Spleen (tissue), 11 donors: ENCODE measurements around the gene S1PR3. TPM values are rescaled to one million over a fixed set of nuclear protein-coding genes. Genes with fewer than 3 reads are reported as not detected.

Experiments
- DNase-seq: peaks from one replicate; pipeline ENCODE4 v3.0.0-alpha.2; 2020
- H3K27ac ChIP-seq, 8 donors: fragments of 200-600 bp; sonication (generic) in 7 of 8; 1 replicate in 4 of 8; 2 replicates in 4 of 8; pipeline versions ENCODE4 v1.5.0 to v1.8.0; 2016 to 2021; ENCODE audit warnings: inconsistent platforms in 4 of 8, mild to moderate bottlenecking in 4 of 8, moderate library complexity in 1 of 8
- H3K27me3 ChIP-seq, 7 donors: fragments of 200-600 bp; sonication (generic) in 6 of 7; replicated peaks in 1 of 7; 1 replicate in 4 of 7; 2 replicates in 3 of 7; pipeline versions ENCODE4 v1.5.0 to v1.8.0; 2016 to 2021; ENCODE audit warnings: inconsistent platforms in 3 of 7, mild to moderate bottlenecking in 1 of 7
- H3K36me3 ChIP-seq, 6 donors: fragments of 200-600 bp; sonication (generic) in 5 of 6; 1 replicate in 4 of 6; 2 replicates in 2 of 6; pipeline versions ENCODE4 v1.5.0 to v1.8.0; 2016 to 2021; ENCODE audit warnings: inconsistent platforms in 2 of 6
- H3K4me1 ChIP-seq, 6 donors: fragments of 200-600 bp; sonication (generic) in 5 of 6; 1 replicate in 3 of 6; 2 replicates in 3 of 6; pipeline versions ENCODE4 v1.5.0 to v1.8.0; 2016 to 2021; ENCODE audit warnings: inconsistent platforms in 3 of 6
- H3K4me3 ChIP-seq, 8 donors: fragments of 200-600 bp; sonication (generic) in 7 of 8; 1 replicate in 4 of 8; 2 replicates in 4 of 8; pipeline versions ENCODE4 v1.5.0 to v1.8.0; 2016 to 2021; ENCODE audit warnings: inconsistent platforms in 4 of 8, mild to moderate bottlenecking in 4 of 8, moderate library complexity in 2 of 8
- H3K9me3 ChIP-seq, 8 donors: fragments of 200-600 bp; sonication (generic) in 7 of 8; 1 replicate in 4 of 8; 2 replicates in 4 of 8; pipeline versions ENCODE4 v1.5.0 to v1.8.0; 2016 to 2021; ENCODE audit warnings: inconsistent platforms in 4 of 8
- POLR2A ChIP-seq, 3 donors: fragments of 450-650 bp; IDR thresholded peaks; one replicate each; pipeline ENCODE4 v1.5.1; 2017; ENCODE audit warnings: antibody characterized with exemption in 3 of 3, mild to moderate bottlenecking in 1 of 3
- POLR2AphosphoS5 ChIP-seq, 3 donors: sonication (generic); formaldehyde crosslinking; IDR thresholded peaks; one replicate each; pipeline ENCODE4 v1.5.1; 2017; ENCODE audit warnings: antibody characterized with exemption in 3 of 3
- WGBS, 5 donors: extraction: QIAGEN DNeasy Blood & Tissue Kit in 3 of 5; methylation state at CpG; one replicate each; pipeline versions ENCODE4 v1.1.5 to v1.1.7; 2013 to 2018; 5-methylcytosine and 5-hydroxymethylcytosine counted together
- intact Hi-C: fragments of 100-400 bp; cut with DNase I; formaldehyde crosslinking; loops from one replicate; pipeline ENCODE4 v1.15.0; 2023; ENCODE audit warnings: low total_unique reads
- polyA plus RNA-seq, 3 donors: library from polyadenylated mRNA; stranded (reverse); fragments of 200-250 nt; gene quantifications; one replicate each; pipeline ENCODE4 v1.2.1, GENCODE V29; 2013
- total RNA-seq, 7 donors: library from RNA; depleted of rRNA in 3 of 7; stranded (reverse); fragments of >200 nt in 3 of 7; fragmentation: NEBNext Ultra II Directional in 4 of 7; extraction: Animal tissue kit (Norgen Biotek cat#: 25700) in 4 of 7; gene quantifications; one replicate each; pipeline versions ENCODE4 v1.1.0 to v1.2.1, GENCODE V29; 2016 to 2021
- TF ChIP-seq, protein P1 (sequence below), 11 experiments: fragments of 200-600 bp in 7 of 11; fragments of 450-650 bp in 4 of 11; sonication (generic) in 4 of 11; IDR thresholded peaks in 8 of 11; conservative IDR thresholded peaks in 3 of 11; 1 replicate in 7 of 11; 2 replicates in 4 of 11; pipeline versions ENCODE4 v1.4.0 to v1.8.0; 2016 to 2021; ENCODE audit warnings: antibody characterized with exemption in 11 of 11, inconsistent platforms in 4 of 11, mild to moderate bottlenecking in 1 of 11
- donor health status: healthy with polysubstance abuse.
- donor health status: DM: no; HTN: no; CAD: no; lungs with moderate emphysema.
- donor health status: DM: no; HTN: no; CAD: no.
- donor health status: Bipolar disorder and iron deficiency.
- donor health status: healthy.
- donor health status: DM: no; HTN: no; CAD: no.
- donor health status: DM: yes; HTN: yes; CAD: no.

Gene S1PR3
- total and polyA plus RNA-seq, 10 donors = 6.4 to 50.9 (median 34.3) TPM

DNA sequence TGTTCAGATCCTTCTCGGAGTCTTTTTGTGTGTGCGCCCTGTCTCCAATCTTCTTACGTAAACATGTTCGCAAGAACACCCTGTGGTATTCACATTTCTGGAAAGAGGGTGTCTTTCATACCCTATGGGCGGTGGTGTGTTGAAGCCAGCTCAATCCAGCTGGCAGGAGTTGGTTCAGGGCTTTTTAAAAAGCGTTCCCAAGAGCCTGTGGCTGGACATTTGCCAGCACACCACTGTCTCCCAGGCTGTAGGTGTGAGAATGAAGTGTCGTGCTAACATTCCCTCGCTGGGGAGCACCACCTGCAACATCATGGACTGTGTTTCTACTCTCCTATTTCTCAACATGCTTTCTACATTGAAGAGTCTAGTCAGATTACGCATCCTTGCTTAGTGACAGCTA lies 51.7 kb downstream of the S1PR3 start:
- 88 to 93% (median 90%) methylated on average over 9 of the region's 9 CpGs for WGBS, 5 donors
- Histone ChIP-seq H3K4me3 (no peak overlapping the region), H3K9me3 (no peaks in the 10 kb centered on the region), H3K36me3 (no peaks in the 10 kb centered on the region), H3K4me1 (no peaks in the 10 kb centered on the region), H3K27ac (no peak overlapping the region), H3K27me3 (no peaks in the 10 kb centered on the region)
- intact Hi-C loops = no loop called here
- no peak for TF ChIP-seq POLR2A (IDR thresholded peaks at IDR 0.05)
- TF ChIP-seq POLR2AphosphoS5 (IDR thresholded peaks at IDR 0.05) = no peak
- TF ChIP-seq, protein P1, sequence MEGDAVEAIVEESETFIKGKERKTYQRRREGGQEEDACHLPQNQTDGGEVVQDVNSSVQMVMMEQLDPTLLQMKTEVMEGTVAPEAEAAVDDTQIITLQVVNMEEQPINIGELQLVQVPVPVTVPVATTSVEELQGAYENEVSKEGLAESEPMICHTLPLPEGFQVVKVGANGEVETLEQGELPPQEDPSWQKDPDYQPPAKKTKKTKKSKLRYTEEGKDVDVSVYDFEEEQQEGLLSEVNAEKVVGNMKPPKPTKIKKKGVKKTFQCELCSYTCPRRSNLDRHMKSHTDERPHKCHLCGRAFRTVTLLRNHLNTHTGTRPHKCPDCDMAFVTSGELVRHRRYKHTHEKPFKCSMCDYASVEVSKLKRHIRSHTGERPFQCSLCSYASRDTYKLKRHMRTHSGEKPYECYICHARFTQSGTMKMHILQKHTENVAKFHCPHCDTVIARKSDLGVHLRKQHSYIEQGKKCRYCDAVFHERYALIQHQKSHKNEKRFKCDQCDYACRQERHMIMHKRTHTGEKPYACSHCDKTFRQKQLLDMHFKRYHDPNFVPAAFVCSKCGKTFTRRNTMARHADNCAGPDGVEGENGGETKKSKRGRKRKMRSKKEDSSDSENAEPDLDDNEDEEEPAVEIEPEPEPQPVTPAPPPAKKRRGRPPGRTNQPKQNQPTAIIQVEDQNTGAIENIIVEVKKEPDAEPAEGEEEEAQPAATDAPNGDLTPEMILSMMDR (IDR thresholded peaks at IDR 0.05 in 8 of 11, conservative IDR thresholded peaks at IDR 0.05 in 3 of 11) = no peak
- DNase-seq = no peak

DNA sequence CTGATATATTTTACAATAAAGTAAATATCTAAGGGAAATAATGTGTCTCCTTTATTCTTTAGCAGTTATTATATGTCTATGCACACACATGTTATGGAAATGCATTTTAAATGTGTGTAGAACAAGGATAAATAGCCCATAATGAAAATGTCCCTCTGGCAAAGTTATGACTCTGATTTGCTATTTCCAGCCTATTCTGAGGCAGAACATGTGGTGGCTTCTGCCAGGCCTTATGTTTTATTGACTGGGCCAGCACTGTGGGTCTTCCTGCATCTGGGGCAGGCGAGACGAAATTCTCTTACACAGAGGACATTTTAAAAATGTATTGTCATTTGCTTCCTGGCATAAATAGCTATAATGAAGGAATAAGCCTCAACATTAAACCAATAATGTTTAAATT lies 52.8 kb downstream of the S1PR3 start:
- Histone ChIP-seq H3K4me1 (no peaks in the 10 kb centered on the region), H3K27ac (no peak overlapping the region), H3K36me3 (no peaks in the 10 kb centered on the region), H3K9me3 (no peaks in the 10 kb centered on the region), H3K27me3 (no peaks in the 10 kb centered on the region), H3K4me3 (no peak overlapping the region)
- DNase-seq = no peak
- no peak for TF ChIP-seq POLR2A (IDR thresholded peaks at IDR 0.05)
- 78 to 91% (median 87%) methylated on average over 2 of the region's 2 CpGs for WGBS, 5 donors
- intact Hi-C loops = no loop called here

DNA sequence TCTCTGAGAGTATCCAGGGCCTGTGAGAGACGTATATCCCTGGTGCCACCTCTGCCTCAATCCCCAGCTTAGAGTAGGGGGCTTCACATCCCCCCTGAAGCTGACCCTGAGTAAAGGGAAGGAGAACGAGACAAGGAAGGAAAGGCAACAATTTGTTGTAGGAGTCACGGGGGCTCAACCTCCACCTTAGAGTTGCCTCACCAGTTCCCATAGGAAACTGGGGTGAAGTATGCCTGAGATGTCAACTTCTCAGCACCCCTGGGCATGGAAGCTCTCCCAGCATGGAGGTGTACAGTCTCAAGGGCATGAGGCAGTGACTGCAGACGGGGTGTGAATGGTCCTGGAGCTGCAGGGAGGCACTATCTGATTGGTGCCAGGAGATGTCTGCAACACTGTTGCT lies 53.6 kb downstream of the S1PR3 start:
- DNase-seq = no peak
- no peaks in the 10 kb centered on the region for H3K4me1 ChIP-seq
- 63 to 80% (median 78%) methylated on average over 4 of the region's 4 CpGs for WGBS, 5 donors
- no peaks in the 10 kb centered on the region for H3K36me3 ChIP-seq
- H3K27me3 ChIP-seq = no peaks in the 10 kb centered on the region
- TF ChIP-seq POLR2A (IDR thresholded peaks at IDR 0.05) (no peak), POLR2AphosphoS5 (IDR thresholded peaks at IDR 0.05) (no peak)
- TF ChIP-seq, protein P1 (IDR thresholded peaks at IDR 0.05 in 8 of 11, conservative IDR thresholded peaks at IDR 0.05 in 3 of 11) = no peak
- no peak overlapping the region for H3K27ac ChIP-seq
- intact Hi-C loops = no loop called here
- no peaks in the 10 kb centered on the region for H3K9me3 ChIP-seq
- H3K4me3 ChIP-seq = no peak overlapping the region

DNA sequence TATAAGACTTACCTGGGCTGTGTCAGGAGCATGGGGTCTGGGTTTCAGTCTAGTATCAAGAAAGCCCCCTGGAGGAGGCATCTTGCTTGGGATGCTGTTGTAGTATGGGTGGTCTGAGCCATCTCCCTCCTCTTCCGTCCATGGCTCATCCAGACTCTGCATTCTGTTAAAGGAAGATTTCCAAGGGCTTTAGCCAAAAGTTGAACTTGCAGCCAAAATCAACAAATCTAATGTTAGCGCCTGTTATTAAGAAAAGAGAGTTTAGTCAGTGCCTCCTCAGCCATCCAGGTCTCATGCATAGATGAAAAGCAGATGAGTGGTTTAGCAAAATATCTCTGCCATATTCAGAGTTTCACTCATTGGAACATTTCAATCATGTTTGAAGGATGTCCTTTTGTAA lies 55.6 kb downstream of the S1PR3 start:
- 83 to 91% (median 87%) methylated on average over 2 of the region's 2 CpGs for WGBS, 5 donors
- Histone ChIP-seq H3K36me3 (no peaks in the 10 kb centered on the region), H3K9me3 (no peaks in the 10 kb centered on the region), H3K4me1 (no peaks in the 10 kb centered on the region), H3K27ac (no peak overlapping the region), H3K27me3 (no peaks in the 10 kb centered on the region), H3K4me3 (no peak overlapping the region)
- TF ChIP-seq, protein P1 (IDR thresholded peaks at IDR 0.05 in 8 of 11, conservative IDR thresholded peaks at IDR 0.05 in 3 of 11) = no peak
- no peak for TF ChIP-seq POLR2AphosphoS5 (IDR thresholded peaks at IDR 0.05)
- TF ChIP-seq POLR2A (IDR thresholded peaks at IDR 0.05) = no peak
- DNase-seq = no peak
- intact Hi-C loops = no loop called here

DNA sequence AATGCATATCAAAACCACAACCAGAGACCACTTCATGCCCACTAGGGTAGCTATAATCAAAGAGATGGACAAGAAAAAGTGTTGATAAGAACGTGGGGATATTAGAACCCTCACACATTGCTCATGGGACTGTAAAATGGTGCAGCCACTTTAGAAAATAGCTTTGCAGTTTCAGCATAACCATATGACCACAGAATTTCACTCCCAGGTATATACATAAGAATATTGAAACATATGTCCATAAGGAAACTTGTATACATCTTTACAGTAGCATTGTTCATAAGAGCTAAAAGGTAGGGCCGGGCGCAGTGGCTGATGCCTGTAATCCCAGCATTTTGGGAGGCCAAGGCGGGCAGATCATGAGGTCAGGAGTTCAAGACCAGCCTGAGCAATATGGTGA lies 56.4 kb downstream of the S1PR3 start:
- no peaks in the 10 kb centered on the region for H3K36me3 ChIP-seq
- H3K27me3 ChIP-seq = no peaks in the 10 kb centered on the region
- no peak for DNase-seq
- H3K4me3 ChIP-seq = no peak overlapping the region
- H3K4me1 ChIP-seq = no peaks in the 10 kb centered on the region
- TF ChIP-seq POLR2AphosphoS5 (IDR thresholded peaks at IDR 0.05) (no peak), POLR2A (IDR thresholded peaks at IDR 0.05) (no peak)
- TF ChIP-seq, protein P1 (IDR thresholded peaks at IDR 0.05 in 8 of 11, conservative IDR thresholded peaks at IDR 0.05 in 3 of 11) = no peak
- 66 to 90% (median 83%) methylated on average over 4 of the region's 4 CpGs for WGBS, 5 donors
- H3K9me3 ChIP-seq = no peaks in the 10 kb centered on the region
- intact Hi-C loops = no loop called here
- no peak overlapping the region for H3K27ac ChIP-seq
